ENCODE data around the gene KLRD1.
"Not testable (repeated sequence)": the region's sequence is repeated elsewhere in the genome, so short reads cannot be mapped to it uniquely, and the experiment has no call there.

The KLRD1 gene

DNA sequence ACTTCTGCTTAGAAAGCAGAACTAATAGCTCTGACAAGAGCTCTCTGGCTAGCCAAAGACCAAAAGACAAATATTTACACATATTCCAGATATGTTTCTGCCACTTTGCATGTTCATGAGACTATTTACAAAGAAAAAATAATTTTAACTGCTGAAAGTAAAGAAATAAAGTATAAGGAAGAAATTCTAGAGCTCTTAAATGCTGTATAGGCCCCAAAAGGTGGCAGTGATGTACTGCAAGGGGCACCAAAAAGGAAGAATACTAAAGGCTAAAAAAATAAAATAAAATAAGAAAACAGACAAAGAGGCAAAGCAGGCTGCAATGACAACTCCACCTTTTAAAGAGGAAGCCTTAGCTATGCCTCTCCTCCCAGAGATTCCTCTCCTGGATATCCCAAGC is 59.2 kb downstream of the KLRD1 start:
- TF ChIP-seq ZC3H10 (CRISPR knock-in tag; IDR thresholded peaks at IDR 0.05), result no peak
- ATAC-seq, result no peak

DNA sequence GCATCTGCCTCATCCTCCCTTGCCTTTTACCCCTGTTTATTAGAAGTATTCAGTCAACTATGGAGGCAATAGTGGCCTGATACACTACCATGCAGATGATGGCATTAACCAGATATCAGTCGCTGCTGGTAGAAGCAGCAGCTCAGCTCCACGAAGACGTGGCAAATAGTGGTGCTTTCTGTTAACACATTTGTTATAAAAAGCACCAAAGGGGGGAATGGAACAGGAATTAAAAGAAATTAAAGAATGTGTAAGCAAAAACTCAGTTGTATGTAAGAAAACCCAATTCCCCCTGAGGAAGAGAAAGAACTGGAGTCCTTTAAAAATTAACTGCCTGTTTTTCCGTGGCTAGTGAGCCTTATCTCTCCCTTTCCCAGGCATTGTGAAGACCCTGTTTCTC is 60.0 kb downstream of the KLRD1 start:
- not testable (repeated sequence) for ATAC-seq

DNA sequence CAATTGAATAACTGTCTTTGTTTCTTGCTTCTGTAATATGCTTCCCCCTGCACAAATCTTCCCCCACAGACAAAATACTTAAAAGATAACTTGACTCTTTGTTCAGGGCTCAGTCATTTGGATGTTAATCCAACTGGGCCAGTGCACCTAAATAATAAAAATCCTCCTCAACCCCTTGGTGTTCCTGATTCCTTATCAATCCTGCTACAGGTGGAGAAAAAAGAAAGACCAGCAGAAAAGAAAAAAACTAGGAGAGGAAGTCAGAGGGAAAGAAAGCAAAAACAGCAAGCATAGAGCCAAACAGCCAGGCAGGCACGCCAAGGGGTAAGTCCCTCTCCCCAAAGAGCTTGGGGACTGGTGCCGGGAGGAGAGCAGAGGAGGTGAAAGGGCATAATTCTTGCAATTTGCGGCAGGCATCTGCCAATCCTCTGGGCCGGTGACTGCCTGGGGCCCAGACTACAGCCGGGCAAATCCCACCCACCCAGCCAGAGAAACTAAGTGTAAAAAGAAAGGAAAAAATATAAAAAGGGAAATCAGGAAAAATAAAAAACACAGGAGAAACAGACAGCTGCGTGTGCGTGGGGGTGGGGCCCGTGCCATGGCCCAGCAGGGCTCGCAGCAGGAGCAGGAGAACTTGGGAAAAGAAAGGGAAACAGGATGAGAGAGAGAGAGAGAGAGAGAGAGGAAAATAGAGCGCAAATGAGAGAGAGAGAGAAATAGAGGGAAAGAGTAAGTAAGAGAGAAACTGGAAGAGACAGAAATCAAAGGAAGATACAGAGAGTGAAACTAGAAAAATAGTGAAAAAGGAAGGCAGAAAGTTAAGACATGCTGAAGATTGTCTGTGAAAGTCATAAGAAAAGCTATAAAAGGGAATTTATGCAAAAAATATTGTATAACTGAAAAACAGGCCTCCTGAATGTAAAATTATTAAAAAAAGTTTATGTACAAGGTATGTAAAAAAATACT is 60.8 kb downstream of the KLRD1 start:
- ATAC-seq, result no peak
- no peak for TF ChIP-seq ZNF565 (CRISPR knock-in tag; conservative IDR thresholded peaks at IDR 0.05; ENCODE audit: low read depth)
- TF ChIP-seq, protein P1, sequence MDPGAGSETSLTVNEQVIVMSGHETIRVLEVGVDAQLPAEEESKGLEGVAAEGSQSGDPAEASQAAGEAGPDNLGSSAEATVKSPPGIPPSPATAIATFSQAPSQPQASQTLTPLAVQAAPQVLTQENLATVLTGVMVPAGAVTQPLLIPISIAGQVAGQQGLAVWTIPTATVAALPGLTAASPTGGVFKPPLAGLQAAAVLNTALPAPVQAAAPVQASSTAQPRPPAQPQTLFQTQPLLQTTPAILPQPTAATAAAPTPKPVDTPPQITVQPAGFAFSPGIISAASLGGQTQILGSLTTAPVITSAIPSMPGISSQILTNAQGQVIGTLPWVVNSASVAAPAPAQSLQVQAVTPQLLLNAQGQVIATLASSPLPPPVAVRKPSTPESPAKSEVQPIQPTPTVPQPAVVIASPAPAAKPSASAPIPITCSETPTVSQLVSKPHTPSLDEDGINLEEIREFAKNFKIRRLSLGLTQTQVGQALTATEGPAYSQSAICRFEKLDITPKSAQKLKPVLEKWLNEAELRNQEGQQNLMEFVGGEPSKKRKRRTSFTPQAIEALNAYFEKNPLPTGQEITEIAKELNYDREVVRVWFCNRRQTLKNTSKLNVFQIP (CRISPR knock-in tag; IDR thresholded peaks at IDR 0.05; ENCODE audit: borderline replicate concordance, low read depth), result no peak
- no peak for TF ChIP-seq ESRRG (CRISPR knock-in tag; IDR thresholded peaks at IDR 0.05)
- TF ChIP-seq, protein P2, sequence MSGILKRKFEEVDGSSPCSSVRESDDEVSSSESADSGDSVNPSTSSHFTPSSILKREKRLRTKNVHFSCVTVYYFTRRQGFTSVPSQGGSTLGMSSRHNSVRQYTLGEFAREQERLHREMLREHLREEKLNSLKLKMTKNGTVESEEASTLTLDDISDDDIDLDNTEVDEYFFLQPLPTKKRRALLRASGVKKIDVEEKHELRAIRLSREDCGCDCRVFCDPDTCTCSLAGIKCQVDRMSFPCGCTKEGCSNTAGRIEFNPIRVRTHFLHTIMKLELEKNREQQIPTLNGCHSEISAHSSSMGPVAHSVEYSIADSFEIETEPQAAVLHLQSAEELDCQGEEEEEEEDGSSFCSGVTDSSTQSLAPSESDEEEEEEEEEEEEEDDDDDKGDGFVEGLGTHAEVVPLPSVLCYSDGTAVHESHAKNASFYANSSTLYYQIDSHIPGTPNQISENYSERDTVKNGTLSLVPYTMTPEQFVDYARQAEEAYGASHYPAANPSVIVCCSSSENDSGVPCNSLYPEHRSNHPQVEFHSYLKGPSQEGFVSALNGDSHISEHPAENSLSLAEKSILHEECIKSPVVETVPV (CRISPR knock-in tag; IDR thresholded peaks at IDR 0.05), result no peak
- no peak for TF ChIP-seq PPARA (CRISPR knock-in tag; IDR thresholded peaks at IDR 0.05; ENCODE audit: borderline replicate concordance)
- no peak for TF ChIP-seq TCF4 (CRISPR knock-in tag; IDR thresholded peaks at IDR 0.05; ENCODE audit: borderline replicate concordance)
- no peak for TF ChIP-seq RARB (CRISPR knock-in tag; IDR thresholded peaks at IDR 0.05)
- TF ChIP-seq CSDC2 (CRISPR knock-in tag; IDR thresholded peaks at IDR 0.05), result no peak
- TF ChIP-seq BACH2 (CRISPR knock-in tag; IDR thresholded peaks at IDR 0.05; ENCODE audit: borderline replicate concordance), result no peak
- no peak for TF ChIP-seq GLIS3 (CRISPR knock-in tag; IDR thresholded peaks at IDR 0.05)
- no peak for TF ChIP-seq ZNF70 (CRISPR knock-in tag; IDR thresholded peaks at IDR 0.05)
- TF ChIP-seq ZC3H10 (CRISPR knock-in tag; IDR thresholded peaks at IDR 0.05), result no peak
- no peak for TF ChIP-seq ZFP30 (CRISPR knock-in tag; IDR thresholded peaks at IDR 0.05)
- no peak for TF ChIP-seq ISL1 (CRISPR knock-in tag; IDR thresholded peaks at IDR 0.05)

DNA sequence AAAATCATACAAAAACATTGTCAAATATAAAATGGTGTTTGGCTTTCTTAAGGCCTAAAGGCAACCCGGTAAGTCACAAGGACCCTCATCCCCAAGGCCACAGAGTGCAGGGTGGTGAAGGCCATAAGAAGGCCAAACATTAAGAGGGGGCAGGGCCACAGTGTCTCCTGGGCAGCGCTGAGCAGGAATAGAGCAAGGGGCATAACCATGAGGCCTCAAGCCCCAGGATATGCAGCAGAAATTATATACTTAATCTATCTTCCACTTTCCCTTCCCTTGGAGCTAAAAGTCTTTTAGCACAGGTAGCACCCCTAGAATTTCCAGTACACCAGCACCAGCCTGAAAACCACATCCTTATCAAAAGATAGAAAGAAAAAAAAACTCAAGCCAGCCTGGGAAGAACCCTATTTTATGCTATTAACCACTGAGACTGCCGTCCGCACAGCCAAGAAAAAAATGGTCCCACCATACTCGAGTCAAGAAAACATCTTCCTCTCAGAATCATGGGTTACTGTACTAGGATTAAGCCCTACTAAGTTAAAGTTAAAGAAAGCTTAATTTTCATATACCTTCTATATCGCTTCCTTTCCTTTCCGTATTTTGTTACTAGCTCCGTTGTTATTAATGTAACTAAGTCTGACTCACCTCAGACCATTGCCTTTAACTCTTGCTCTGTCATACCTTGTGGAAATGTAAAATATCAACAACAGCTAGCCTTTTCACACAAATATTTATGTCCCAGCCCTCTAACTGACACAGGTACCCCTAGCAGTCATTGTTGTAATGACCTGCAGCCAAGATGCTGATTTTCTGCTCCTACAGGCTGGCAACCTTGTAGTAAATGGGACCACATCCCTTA is 62.1 kb downstream of the KLRD1 start:
- TF ChIP-seq RARB (CRISPR knock-in tag; IDR thresholded peaks at IDR 0.05) (no peak), ZNF8 (CRISPR knock-in tag; IDR thresholded peaks at IDR 0.05) (no peak), ZNF565 (CRISPR knock-in tag; conservative IDR thresholded peaks at IDR 0.05; ENCODE audit: low read depth) (no peak), TCF4 (CRISPR knock-in tag; IDR thresholded peaks at IDR 0.05; ENCODE audit: borderline replicate concordance) (no peak), OSR1 (CRISPR knock-in tag; IDR thresholded peaks at IDR 0.05) (no peak), ESRRG (CRISPR knock-in tag; IDR thresholded peaks at IDR 0.05) (no peak), PPARA (CRISPR knock-in tag; IDR thresholded peaks at IDR 0.05; ENCODE audit: borderline replicate concordance) (no peak), GLIS3 (CRISPR knock-in tag; IDR thresholded peaks at IDR 0.05) (no peak), ARNTL (CRISPR knock-in tag; IDR thresholded peaks at IDR 0.05; ENCODE audit: borderline replicate concordance, low read depth) (no peak), TOX (CRISPR knock-in tag; IDR thresholded peaks at IDR 0.05; ENCODE audit: borderline replicate concordance) (no peak), BACH2 (CRISPR knock-in tag; IDR thresholded peaks at IDR 0.05; ENCODE audit: borderline replicate concordance) (no peak), ZFP30 (CRISPR knock-in tag; IDR thresholded peaks at IDR 0.05) (no peak), ZNF70 (CRISPR knock-in tag; IDR thresholded peaks at IDR 0.05) (no peak), ZFP3 (CRISPR knock-in tag; IDR thresholded peaks at IDR 0.05) (no peak)
- TF ChIP-seq, protein P3, sequence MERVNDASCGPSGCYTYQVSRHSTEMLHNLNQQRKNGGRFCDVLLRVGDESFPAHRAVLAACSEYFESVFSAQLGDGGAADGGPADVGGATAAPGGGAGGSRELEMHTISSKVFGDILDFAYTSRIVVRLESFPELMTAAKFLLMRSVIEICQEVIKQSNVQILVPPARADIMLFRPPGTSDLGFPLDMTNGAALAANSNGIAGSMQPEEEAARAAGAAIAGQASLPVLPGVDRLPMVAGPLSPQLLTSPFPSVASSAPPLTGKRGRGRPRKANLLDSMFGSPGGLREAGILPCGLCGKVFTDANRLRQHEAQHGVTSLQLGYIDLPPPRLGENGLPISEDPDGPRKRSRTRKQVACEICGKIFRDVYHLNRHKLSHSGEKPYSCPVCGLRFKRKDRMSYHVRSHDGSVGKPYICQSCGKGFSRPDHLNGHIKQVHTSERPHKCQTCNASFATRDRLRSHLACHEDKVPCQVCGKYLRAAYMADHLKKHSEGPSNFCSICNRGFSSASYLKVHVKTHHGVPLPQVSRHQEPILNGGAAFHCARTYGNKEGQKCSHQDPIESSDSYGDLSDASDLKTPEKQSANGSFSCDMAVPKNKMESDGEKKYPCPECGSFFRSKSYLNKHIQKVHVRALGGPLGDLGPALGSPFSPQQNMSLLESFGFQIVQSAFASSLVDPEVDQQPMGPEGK (CRISPR knock-in tag; IDR thresholded peaks at IDR 0.05; ENCODE audit: borderline replicate concordance), result no peak
- TF ChIP-seq, protein P4, sequence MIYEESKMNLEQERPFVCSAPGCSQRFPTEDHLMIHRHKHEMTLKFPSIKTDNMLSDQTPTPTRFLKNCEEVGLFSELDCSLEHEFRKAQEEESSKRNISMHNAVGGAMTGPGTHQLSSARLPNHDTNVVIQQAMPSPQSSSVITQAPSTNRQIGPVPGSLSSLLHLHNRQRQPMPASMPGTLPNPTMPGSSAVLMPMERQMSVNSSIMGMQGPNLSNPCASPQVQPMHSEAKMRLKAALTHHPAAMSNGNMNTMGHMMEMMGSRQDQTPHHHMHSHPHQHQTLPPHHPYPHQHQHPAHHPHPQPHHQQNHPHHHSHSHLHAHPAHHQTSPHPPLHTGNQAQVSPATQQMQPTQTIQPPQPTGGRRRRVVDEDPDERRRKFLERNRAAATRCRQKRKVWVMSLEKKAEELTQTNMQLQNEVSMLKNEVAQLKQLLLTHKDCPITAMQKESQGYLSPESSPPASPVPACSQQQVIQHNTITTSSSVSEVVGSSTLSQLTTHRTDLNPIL (CRISPR knock-in tag; IDR thresholded peaks at IDR 0.05; ENCODE audit: low read depth), result no peak
- ATAC-seq, result no peak

DNA sequence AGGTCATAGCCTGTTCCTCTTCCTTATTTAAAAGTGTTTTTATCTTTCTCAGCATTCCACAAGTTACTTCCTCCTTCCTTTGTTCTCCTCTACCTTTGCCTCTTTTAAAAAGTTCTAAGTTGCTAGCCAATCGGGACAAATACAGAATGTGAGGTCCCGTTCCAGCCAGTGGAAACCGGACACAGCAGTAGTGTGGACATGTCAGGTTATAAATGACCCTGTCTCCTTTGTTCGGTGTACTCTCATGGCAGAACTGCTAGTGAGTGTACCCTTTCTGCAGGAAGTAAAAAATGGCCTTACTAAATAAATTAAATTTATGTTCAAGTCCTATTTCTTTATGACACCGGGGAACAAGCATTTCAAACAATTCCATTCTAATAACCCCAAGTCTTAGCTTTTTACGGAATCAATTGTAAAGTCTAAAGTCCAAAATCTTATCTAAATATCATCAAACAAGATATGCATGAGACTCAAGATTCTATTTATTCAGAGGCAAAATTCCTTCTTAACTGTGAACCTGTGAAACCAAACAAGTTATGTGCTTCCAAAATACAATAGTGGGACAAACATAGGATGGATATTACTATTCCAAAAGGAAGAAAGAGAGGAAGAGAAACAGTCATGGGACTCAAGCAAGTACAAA is 64.3 kb downstream of the KLRD1 start:
- ATAC-seq, result not testable (repeated sequence)
